GM12864 (cell line): Measurements from ENCODE around the gene FGFBP3.

ENCODE experiments used
- DNase-seq: peaks from one replicate; pipeline ENCODE4 v3.0.0-alpha.2; 2011; ENCODE audit warnings: low read depth
- H3K4me3 ChIP-seq: 2 replicates; pipeline ENCODE4 v1.5.1; 2011; ENCODE audit warnings: mild to moderate bottlenecking, low read depth, low read length, control low read depth
- TF ChIP-seq, protein P1 (sequence below): IDR thresholded peaks from 2 replicates; pipeline ENCODE4 v1.5.1; 2011; ENCODE audit warnings: low read depth, mild to moderate bottlenecking, moderate library complexity, low read length, control low read depth, inconsistent platforms; ENCODE audit errors: missing control alignments

Gene FGFBP3

DNA sequence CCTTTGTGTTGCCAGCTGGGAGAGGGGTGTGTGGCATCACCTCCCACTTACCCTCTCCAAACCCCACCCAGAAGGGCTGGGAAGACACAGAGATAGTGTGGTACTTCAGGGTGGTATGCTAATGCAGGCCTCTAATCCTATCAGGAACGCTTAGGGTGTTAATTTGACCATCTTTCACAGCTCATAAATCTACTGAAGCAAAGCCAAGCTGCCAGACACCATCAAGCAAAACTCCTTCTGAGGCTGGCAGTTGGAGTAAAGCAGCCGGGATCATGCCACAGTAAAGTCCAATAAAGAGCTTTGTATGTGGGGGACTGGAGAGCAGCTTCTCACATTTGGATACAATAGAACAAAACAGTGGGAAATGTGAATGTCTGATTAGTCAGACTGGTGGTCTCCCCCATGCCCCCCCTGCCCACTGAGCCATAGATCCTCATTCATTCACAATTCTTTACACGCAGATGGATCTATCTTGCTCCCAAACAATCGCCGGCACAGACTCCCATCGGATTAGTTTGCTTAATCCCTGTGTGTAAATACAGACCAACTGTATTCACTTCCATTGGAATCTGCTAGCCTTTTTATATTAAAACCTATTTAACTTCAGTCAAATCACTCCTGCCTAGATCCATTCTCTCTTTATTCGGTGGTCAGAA lies 29.6 kb downstream of the FGFBP3 start:
- DNase-seq: no peak
- no peak overlapping the region for H3K4me3 ChIP-seq
- TF ChIP-seq, protein P1, sequence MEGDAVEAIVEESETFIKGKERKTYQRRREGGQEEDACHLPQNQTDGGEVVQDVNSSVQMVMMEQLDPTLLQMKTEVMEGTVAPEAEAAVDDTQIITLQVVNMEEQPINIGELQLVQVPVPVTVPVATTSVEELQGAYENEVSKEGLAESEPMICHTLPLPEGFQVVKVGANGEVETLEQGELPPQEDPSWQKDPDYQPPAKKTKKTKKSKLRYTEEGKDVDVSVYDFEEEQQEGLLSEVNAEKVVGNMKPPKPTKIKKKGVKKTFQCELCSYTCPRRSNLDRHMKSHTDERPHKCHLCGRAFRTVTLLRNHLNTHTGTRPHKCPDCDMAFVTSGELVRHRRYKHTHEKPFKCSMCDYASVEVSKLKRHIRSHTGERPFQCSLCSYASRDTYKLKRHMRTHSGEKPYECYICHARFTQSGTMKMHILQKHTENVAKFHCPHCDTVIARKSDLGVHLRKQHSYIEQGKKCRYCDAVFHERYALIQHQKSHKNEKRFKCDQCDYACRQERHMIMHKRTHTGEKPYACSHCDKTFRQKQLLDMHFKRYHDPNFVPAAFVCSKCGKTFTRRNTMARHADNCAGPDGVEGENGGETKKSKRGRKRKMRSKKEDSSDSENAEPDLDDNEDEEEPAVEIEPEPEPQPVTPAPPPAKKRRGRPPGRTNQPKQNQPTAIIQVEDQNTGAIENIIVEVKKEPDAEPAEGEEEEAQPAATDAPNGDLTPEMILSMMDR: no peak

DNA sequence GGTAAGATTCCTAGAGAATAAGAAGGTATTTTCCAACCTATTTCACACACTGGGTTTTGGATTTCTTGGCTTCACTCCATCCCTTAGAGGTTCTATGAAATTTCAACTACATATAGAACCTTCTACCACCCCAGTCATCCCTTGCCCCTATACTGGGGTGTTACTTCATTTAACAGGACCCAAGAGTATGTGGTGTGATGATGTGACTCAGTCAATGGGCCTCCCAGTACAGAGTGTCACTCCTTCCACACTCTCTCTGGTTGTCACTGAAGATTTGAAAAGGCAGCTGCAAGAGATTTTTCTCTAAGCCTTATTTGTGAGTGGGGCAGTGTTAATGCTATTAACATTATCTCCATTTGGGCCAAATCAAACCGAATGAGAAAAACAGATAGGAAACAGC lies 33.5 kb downstream of the FGFBP3 start:
- TF ChIP-seq, protein P1: no peak
- DNase-seq: no peak
- no peak overlapping the region for H3K4me3 ChIP-seq

DNA sequence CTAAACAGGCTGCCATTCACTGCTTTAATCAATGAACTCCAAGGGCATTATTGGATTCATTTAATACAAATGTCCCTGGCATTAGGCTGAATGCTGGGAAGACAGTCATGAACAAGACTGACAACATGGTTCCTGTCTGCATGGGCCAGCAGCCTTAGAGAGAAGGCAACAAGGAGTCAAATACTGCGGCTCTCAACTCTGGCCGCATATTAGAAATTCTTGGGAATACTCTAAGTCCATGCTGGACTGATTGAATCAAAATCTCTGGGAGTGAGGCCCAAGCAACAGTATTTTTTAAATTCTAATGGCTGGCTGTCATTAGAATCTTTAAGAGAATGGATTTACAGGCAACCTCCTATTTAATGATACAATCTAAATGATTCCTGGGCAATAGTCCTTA lies 34.1 kb downstream of the FGFBP3 start:
- no peak for DNase-seq
- no peak overlapping the region for H3K4me3 ChIP-seq
- TF ChIP-seq, protein P1: no peak

DNA sequence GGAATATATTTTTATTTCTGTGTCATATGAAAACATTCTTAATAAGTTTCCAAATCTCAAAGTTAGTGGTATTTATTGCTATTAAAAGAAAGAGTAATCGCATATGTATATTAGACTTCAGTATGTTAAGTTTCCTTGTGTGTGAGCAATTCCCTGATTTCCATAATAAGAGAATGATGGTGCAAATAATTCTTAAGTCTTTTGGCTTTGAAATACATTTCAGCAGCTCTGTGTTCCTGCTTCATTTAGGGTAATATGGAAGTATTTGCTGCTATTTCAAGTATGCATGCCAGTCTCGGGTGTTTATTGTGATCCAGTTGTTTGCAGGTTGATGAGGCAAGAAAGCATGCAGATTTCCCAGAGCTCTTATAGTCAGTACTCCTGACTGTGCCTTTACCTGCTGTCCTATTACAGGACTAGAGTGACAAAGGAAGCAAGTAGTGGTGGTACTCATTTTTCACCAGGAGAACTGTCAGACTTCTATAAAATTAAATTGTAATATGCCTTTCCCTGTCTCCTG lies 43.7 kb downstream of the FGFBP3 start:
- TF ChIP-seq, protein P1: no peak
- no peak overlapping the region for H3K4me3 ChIP-seq
- no peak for DNase-seq

DNA sequence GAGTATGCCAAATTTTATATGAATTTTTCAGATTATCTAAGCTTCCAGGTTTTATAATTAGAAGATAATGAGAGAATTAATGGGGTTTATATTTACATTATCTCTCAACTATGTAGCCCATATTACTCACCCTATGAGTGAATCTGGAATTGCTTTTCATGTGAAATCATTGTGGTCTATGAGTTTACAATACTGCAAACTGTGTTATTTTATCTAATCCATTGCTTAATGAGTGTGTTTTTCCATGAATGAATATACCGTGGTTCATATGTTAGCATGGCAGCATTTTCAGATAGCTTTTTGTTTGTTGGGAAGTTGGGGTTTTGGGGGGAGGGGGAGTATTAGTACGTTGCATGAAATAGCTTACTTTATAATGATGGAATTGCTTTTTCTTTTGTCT lies 44.5 kb downstream of the FGFBP3 start:
- DNase-seq: no peak
- TF ChIP-seq, protein P1: no peak
- H3K4me3 ChIP-seq: no peak overlapping the region

DNA sequence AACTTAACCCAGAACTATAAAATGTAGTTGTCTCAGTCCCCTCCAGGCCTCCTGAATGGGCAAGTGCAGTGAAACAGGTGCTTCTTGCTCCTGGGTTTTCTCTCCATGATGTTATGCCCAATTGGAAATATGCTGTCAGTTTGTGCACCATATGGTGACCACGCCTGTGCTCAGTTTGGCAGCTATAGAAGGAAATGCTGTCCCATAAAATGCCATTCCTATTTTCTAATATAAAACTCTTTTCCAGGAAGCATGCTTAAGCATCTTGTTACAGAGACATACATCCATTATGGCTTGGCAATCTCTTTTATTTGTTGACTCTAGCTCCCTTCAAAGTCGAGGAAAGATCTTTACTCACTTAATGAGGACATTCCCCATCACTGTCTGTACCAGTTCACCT lies 45.2 kb downstream of the FGFBP3 start:
- TF ChIP-seq, protein P1: no peak
- no peak for DNase-seq
- H3K4me3 ChIP-seq: no peak overlapping the region

DNA sequence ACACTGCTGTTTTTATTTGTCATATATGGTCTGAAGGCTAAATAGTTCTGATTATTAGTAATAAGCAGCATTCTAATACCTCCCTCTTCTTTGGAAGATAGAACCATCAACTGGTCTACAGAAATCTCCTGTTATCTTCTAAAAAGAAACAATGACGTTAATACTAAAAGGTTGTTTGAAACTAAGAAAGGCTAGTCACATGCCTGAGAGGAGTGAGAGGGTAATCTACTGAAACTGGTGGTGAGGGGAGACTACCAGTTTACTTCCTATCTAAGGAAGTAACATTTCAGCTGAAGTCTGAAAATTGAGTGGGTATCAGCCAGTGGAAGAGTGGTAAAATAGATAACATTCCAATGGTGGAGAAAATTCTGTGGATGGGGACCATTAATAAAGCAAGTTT lies 48.4 kb downstream of the FGFBP3 start:
- TF ChIP-seq, protein P1: no peak
- DNase-seq: no peak
- no peak overlapping the region for H3K4me3 ChIP-seq
